Tibial artery (tissue), 4 donors: ENCODE data around the gene PPIL1.

Source experiments
- DNase-seq, 2 donors: peaks; one replicate each; pipeline ENCODE4 v3.0.0-alpha.2; 2019
- H3K27ac ChIP-seq, 2 donors: fragments of 200-600 bp; sonication (generic) in 1 of 2; 1 replicate in 1 of 2; 2 replicates in 1 of 2; pipeline ENCODE4 v1.5.1; 2018 to 2019; ENCODE audit warnings: mild to moderate bottlenecking in 1 of 2
- H3K27me3 ChIP-seq, 2 donors: fragments of 200-600 bp; sonication (generic) in 1 of 2; one replicate each; pipeline versions ENCODE4 v1.5.1 to v1.6.0; 2016 to 2019
- H3K36me3 ChIP-seq, 3 donors: fragments of 200-600 bp; sonication (generic) in 2 of 3; one replicate each; pipeline ENCODE4 v1.5.1; 2016 to 2019; ENCODE audit warnings: mild to moderate bottlenecking in 2 of 3
- H3K4me1 ChIP-seq, 4 donors: fragments of 200-600 bp; sonication (generic) in 2 of 4; 1 replicate in 3 of 4; 2 replicates in 1 of 4; pipeline ENCODE4 v1.5.1; 2016 to 2019
- H3K4me3 ChIP-seq, 2 donors: fragments of 200-600 bp; sonication (generic) in 1 of 2; 1 replicate in 1 of 2; 2 replicates in 1 of 2; pipeline ENCODE4 v1.5.1; 2018 to 2019; ENCODE audit warnings: mild to moderate bottlenecking in 2 of 2
- H3K9me3 ChIP-seq, 3 donors: fragments of 200-600 bp; sonication (generic) in 1 of 3; one replicate each; pipeline ENCODE4 v1.5.1; 2016 to 2019
- CTCF ChIP-seq, 2 experiments: fragments of 200-600 bp in 1 of 2; fragments of 450-650 bp in 1 of 2; IDR thresholded peaks; one replicate each; pipeline ENCODE4 v1.5.1; 2017 to 2019; ENCODE audit warnings: antibody characterized with exemption in 2 of 2, mild to moderate bottlenecking in 1 of 2, moderate library complexity in 1 of 2
- intact Hi-C: fragments of 100-400 bp; cut with DNase I; formaldehyde crosslinking; loops from one replicate; pipeline ENCODE4 v1.15.0; 2023; ENCODE audit warnings: low total_unique reads

The PPIL1 gene

GRCh38 chr6:36837686-36838085, 36.9 kb downstream of the PPIL1 start:
- intact Hi-C loops: no loop called here

GRCh38 chr6:36837022-36837339, 37.6 kb downstream of the PPIL1 start:
- TF ChIP-seq CTCF (IDR thresholded peaks at IDR 0.05): no peak
- Histone ChIP-seq H3K4me1 (peaks cover 0 to 27% (median 23%) of the 10 kb centered on the region in 4 donors), H3K4me3 (no peak overlapping the region), H3K9me3 (no peaks in the 10 kb centered on the region), H3K36me3 (no peaks in the 10 kb centered on the region), H3K27ac (no peak overlapping the region), H3K27me3 (no peaks in the 10 kb centered on the region)
- intact Hi-C loops: no loop called here
- no peak for DNase-seq

More at GRCh38 chr6:36837686-36838085, 36.9 kb downstream of the PPIL1 start:
- no peak for TF ChIP-seq CTCF (IDR thresholded peaks at IDR 0.05)
- no peaks in the 10 kb centered on the region for H3K9me3 ChIP-seq
- no peak overlapping the region for H3K27ac ChIP-seq
- H3K4me3 ChIP-seq: no peak overlapping the region
- H3K4me1 ChIP-seq: peaks cover 0 to 27% (median 23%) of the 10 kb centered on the region in 4 donors
- no peaks in the 10 kb centered on the region for H3K27me3 ChIP-seq
- H3K36me3 ChIP-seq: no peaks in the 10 kb centered on the region
- no peak for DNase-seq

GRCh38 chr6:36836111-36837021, 38.2 kb downstream of the PPIL1 start:
- H3K4me1 ChIP-seq: peaks cover 0 to 26% (median 22%) of the 10 kb centered on the region in 4 donors
- DNase-seq: no peak
- H3K27ac ChIP-seq: no peak overlapping the region
- TF ChIP-seq CTCF (IDR thresholded peaks at IDR 0.05): no peak
- no peaks in the 10 kb centered on the region for H3K9me3 ChIP-seq
- H3K4me3 ChIP-seq: no peak overlapping the region
- H3K27me3 ChIP-seq: no peaks in the 10 kb centered on the region
- intact Hi-C loops: no loop called here
- H3K36me3 ChIP-seq: no peaks in the 10 kb centered on the region

DNA sequence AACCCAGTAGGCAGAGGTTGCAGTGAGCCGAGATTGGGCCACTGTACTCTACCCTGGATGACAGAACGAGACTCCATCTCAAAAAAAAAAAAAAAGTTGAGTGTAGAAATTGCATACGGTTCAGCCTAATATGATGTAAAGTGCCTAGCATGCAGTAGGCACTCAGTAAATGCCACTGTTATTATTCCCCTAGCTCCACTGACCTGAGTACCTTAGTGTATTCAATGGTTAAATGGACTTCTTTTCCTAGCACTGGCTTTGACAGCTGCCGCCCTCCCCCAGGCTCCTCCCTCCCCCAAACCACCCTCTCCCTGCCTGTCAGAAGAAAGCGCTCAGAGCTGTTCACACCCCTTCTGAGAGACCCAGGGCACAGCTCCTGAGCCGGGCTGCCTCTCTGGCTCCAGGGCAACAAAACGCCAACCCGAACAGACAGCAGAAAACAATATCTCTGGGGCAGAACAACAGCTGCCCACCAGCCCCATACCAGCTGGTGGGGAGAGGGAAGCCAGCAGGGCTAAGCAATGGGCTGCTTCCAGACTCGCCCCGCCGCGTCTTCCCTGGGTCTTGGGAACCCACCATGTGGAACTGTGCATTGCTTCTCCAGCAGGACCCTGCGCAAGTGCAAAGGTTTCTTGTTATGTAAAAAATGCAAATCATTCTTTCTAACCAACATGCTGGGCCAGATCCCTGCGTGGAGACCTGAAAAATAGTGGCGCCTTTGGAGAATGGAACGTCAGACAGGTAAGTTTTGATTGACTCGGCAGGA, 39.8 kb downstream of the PPIL1 start:
- Histone ChIP-seq H3K36me3 (no peaks in the 10 kb centered on the region), H3K27me3 (no peaks in the 10 kb centered on the region), H3K9me3 (no peaks in the 10 kb centered on the region), H3K27ac (no peak overlapping the region), H3K4me1 (peaks cover 0 to 22% (median 17%) of the 10 kb centered on the region in 4 donors), H3K4me3 (no peak overlapping the region)
- no peak for TF ChIP-seq CTCF (IDR thresholded peaks at IDR 0.05)
- DNase-seq: no peak
- intact Hi-C loops: no loop called here

DNA sequence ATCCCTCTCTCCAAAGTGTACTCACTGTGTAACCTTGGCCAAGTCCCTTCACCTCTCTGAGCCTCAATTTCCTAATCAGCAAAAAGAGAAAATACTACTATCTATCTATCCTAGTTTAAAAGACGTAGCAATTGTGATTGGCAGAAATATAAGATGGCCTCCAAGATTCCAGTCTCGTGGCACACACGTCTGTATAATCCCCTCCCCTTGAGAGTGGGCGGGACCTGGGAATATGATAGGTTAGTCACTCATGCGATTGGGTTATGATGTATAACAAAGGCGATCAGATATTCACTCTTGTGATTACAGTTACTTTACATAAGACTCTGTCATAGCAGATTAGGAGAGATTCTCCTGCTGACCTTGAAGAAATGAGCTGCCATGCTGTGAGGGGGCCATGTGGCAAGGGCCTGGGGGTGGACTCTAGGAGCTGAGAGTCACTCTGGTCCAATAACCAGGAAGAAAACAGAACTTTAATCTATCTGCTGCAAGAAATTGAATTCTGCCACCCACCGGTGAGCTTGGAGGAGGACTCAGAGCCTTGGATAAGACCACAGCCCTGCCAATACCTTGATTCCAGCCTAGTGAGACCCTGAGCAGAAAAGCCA, 41.3 kb downstream of the PPIL1 start:
- Histone ChIP-seq H3K27ac (no peak overlapping the region), H3K4me3 (no peak overlapping the region), H3K9me3 (no peaks in the 10 kb centered on the region), H3K4me1 (peaks cover 0 to 16% (median 11%) of the 10 kb centered on the region in 4 donors), H3K27me3 (no peaks in the 10 kb centered on the region), H3K36me3 (no peaks in the 10 kb centered on the region)
- intact Hi-C loops: no loop called here
- DNase-seq: no peak
- TF ChIP-seq CTCF (IDR thresholded peaks at IDR 0.05): no peak
